GM12878 (cell line): ENCODE results near the gene KRCC1.

Source experiments
- ATF3 ChIP-seq: IDR thresholded peaks from 2 replicates; pipeline ENCODE4 v1.6.1; 2011; ENCODE audit warnings: low read depth, mild to moderate bottlenecking, low read length, moderate library complexity, borderline replicate concordance; ENCODE audit errors: extremely low read depth
- BACH1 ChIP-seq: fragments of 450-650 bp; IDR thresholded peaks from 2 replicates; pipeline ENCODE4 v1.6.1; 2017; ENCODE audit warnings: mild to moderate bottlenecking, borderline replicate concordance
- CTCF ChIP-seq, 3 experiments: IDR thresholded peaks in 2 of 3; conservative IDR thresholded peaks in 1 of 3; 2 replicates each; pipeline ENCODE4 v1.5.1; 2011; ENCODE audit warnings: low read depth in 3 of 3, low read length in 3 of 3, mild to moderate bottlenecking in 3 of 3, control low read depth in 2 of 3, moderate library complexity in 2 of 3, inconsistent platforms in 1 of 3, mixed read lengths in 1 of 3; ENCODE audit not compliant: control insufficient read depth in 2 of 3, insufficient read depth in 1 of 3; ENCODE audit errors: extremely low read depth in 1 of 3
- EP300 ChIP-seq, 2 experiments: fragments of 150-350 bp in 1 of 2; IDR thresholded peaks; 2 replicates each; pipeline ENCODE4 v1.6.1; 2011 to 2012; ENCODE audit warnings: low read depth in 2 of 2, low read length in 2 of 2, borderline replicate concordance in 1 of 2, improper control_type of control experiment in 1 of 2, inconsistent platforms in 1 of 2; ENCODE audit not compliant: control insufficient read depth in 1 of 2
- EZH2 ChIP-seq: IDR thresholded peaks from 2 replicates; pipeline ENCODE4 v1.6.1; 2012; ENCODE audit warnings: low read depth, mild to moderate bottlenecking, control low read depth, inconsistent platforms, low read length, borderline replicate concordance; ENCODE audit not compliant: control insufficient read depth
- HCFC1 ChIP-seq: fragments of 150-350 bp; IDR thresholded peaks from 2 replicates; pipeline ENCODE4 v1.6.1; 2014; ENCODE audit warnings: low read length
- HDGF ChIP-seq: fragments of 450-650 bp; IDR thresholded peaks from 2 replicates; pipeline ENCODE4 v1.6.1; 2016; ENCODE audit warnings: antibody characterized with exemption
- POLR2A ChIP-seq: IDR thresholded peaks from 2 replicates; pipeline ENCODE4 v1.6.1; 2011; ENCODE audit warnings: low read depth, mild to moderate bottlenecking, low read length
- POLR2AphosphoS5 ChIP-seq: IDR thresholded peaks from 2 replicates; pipeline ENCODE4 v1.6.1; 2011; ENCODE audit warnings: mild to moderate bottlenecking, low read length, inconsistent platforms
- SMAD1 ChIP-seq: fragments of 450-650 bp; IDR thresholded peaks from 2 replicates; pipeline ENCODE4 v1.6.1; 2018; ENCODE audit warnings: mild to moderate bottlenecking, low read depth; ENCODE audit not compliant: partially characterized antibody
- ZNF274 ChIP-seq: IDR thresholded peaks from one replicate; pipeline ENCODE4 v1.8.0; 2011; ENCODE audit not compliant: insufficient read length, insufficient read depth

- no peak for TF ChIP-seq POLR2A
- no peak for TF ChIP-seq EZH2
- TF ChIP-seq CTCF (IDR thresholded peaks at IDR 0.05 in 2 of 3, conservative IDR thresholded peaks at IDR 0.05 in 1 of 3; ENCODE audit: control insufficient read depth in 2 of 3, extremely low read depth in 1 of 3, insufficient read depth in 1 of 3, low read depth in 3 of 3, low read length in 3 of 3), result no peak
- no peak for TF ChIP-seq ZNF274
- no peak for TF ChIP-seq BACH1
- TF ChIP-seq HCFC1, result no peak
- no peak for TF ChIP-seq POLR2AphosphoS5
- TF ChIP-seq SMAD1, result no peak
- no peak for TF ChIP-seq EP300 (IDR thresholded peaks at IDR 0.05; ENCODE audit: borderline replicate concordance in 1 of 2, control insufficient read depth in 1 of 2, low read depth in 2 of 2, low read length in 2 of 2)
- TF ChIP-seq HDGF, result no peak
- no peak for TF ChIP-seq ATF3
Measured at GRCh38 chr2:88085099-88085498, 29.5 kb upstream of the KRCC1 start.
